Coronary artery (tissue), 2 donors: ENCODE data around the gene BCAR3.
"Not testable (repeated sequence)": the region's sequence is repeated elsewhere in the genome, so short reads cannot be mapped to it uniquely, and the experiment has no call there.

Experiments used
- DNase-seq: peaks from one replicate; pipeline ENCODE4 v3.0.0-alpha.2; 2017; ENCODE audit warnings: low spot score
- H3K27ac ChIP-seq, 2 donors: fragments of 200-600 bp; sonication (generic); one replicate each; pipeline ENCODE4 v1.5.1; 2016 to 2019
- H3K4me3 ChIP-seq: fragments of 200-600 bp; sonication (generic); 2 replicates; pipeline ENCODE4 v1.5.1; 2016; ENCODE audit warnings: mild to moderate bottlenecking, moderate library complexity
- TF ChIP-seq, protein P1 (sequence below): fragments of 200-600 bp; sonication (generic); IDR thresholded peaks from one replicate; pipeline ENCODE4 v1.5.1; 2019; ENCODE audit warnings: antibody characterized with exemption

The BCAR3 gene

DNA sequence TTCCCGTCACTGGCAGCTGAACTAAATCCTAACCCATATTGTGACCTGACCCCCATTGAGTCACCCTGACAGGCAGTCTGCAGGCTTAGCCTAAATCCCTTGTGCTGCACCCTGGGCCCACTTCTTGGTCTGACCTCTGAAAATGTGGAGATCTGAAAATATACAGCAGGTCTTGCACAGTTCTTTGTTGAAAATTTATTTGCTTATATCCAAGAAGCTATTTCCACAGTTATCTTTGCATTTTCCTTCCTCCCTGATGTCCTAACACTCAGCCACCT lies 87.1 kb downstream of the BCAR3 start:
- peak overlapping the region in 1 of 2 donors; percentile 26 for H3K27ac ChIP-seq
- no peak overlapping the region for H3K4me3 ChIP-seq
- no peak for DNase-seq
- TF ChIP-seq, protein P1, sequence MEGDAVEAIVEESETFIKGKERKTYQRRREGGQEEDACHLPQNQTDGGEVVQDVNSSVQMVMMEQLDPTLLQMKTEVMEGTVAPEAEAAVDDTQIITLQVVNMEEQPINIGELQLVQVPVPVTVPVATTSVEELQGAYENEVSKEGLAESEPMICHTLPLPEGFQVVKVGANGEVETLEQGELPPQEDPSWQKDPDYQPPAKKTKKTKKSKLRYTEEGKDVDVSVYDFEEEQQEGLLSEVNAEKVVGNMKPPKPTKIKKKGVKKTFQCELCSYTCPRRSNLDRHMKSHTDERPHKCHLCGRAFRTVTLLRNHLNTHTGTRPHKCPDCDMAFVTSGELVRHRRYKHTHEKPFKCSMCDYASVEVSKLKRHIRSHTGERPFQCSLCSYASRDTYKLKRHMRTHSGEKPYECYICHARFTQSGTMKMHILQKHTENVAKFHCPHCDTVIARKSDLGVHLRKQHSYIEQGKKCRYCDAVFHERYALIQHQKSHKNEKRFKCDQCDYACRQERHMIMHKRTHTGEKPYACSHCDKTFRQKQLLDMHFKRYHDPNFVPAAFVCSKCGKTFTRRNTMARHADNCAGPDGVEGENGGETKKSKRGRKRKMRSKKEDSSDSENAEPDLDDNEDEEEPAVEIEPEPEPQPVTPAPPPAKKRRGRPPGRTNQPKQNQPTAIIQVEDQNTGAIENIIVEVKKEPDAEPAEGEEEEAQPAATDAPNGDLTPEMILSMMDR = no peak

DNA sequence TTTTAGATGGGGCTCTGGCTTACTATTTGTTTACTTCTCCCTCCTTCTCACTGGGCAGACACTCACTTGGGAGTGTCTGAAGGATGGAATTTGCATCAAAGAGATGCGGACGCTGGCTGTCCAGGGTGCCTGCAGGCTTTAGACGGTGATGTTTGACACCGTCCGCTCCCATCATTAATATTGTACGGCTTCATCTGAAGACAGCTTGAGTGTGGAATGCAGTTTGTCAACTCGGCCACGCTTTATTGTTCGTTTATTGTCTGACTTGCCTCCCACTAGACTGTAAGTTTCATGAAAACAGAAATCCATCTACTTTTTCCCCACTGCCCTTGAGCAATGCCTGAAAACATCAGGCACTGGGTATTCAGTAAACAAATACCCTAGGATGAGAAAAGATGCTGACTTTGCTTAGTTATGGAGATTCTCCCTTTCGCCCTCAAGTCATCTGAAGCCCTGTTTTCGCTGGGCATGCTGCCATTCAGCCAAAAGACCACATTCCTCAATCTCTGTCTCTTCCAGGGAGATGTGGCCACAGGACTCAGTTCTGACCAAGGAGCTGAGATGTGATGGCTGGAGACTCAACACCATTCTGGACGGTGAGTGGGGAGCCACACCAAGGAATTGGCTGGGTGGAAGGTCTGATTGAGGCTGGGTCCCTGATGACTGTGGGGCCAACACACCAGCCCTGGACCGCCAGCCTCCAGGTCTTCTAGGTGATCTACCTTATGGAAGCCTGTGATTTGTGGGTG lies 87.6 kb downstream of the BCAR3 start:
- TF ChIP-seq, protein P1 = no peak
- Histone ChIP-seq H3K27ac (peak overlapping the region in 1 of 2 donors; percentile 26), H3K4me3 (no peak overlapping the region)
- DNase-seq = no peak

DNA sequence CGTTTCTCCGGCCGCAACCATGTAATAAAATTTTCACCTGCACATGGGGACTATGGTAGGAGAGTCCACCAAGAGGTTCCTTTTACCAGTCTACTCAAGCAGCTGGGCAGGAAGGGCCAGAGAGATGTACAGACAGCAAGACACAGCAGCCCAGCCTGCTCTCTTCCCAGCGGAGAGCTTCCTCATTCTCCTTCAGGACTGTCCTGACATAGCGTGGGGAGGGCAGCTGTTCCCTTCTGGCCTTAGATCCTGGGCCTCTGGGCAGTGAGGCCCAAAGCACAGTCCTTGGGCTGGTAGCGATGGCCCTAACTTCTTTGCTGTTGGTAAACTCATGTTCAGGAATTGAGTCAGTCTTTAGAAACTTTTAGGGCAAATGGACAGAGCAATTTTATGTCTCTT lies 89.1 kb downstream of the BCAR3 start:
- no peak overlapping the region for H3K4me3 ChIP-seq
- no peak for DNase-seq
- peak overlapping the region in 1 of 2 donors; percentile 58 for H3K27ac ChIP-seq
- TF ChIP-seq, protein P1 = no peak

DNA sequence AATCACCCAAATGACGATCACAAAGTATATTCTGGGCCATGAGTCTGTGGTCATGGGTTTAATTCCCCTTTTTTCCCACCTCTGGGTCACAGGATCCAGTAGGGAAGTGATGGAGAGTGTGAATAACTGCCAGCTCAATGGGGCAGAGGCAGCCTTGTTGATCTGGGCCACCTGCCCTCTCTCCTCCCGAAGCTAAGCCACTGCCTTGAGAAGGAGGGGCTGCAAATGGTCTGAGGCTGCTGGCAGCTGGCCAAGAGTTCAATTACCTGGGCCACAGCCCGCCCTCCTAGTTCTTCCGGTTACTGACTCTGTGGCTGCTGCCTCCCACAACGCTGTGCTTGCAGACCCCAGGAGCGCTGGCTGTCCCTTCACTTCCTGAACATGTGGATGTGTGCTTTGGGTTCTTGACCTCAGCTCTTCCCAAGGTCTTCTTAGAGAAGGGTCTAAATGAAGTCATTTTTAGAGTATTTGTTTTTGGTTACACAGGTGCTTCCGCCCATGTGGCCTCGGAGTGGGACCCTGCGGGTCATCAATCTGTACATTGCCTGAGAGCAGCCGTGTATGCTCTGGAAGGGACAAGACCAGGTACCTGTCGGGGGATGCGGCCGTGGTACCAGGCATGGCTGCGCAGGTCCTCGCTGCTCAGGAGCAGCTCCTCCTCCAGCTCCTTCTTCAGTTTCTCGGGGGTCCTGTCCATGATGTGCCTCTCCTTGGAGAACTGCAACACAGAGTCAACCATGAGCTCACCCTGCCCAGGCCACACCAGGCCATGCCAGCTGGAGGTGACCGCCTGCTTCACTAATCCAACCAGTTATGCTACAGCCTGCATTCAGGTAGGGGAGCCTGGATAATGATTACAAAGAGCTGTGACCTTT lies 89.7 kb downstream of the BCAR3 start:
- Histone ChIP-seq H3K4me3 (no peak overlapping the region), H3K27ac (peak overlapping the region in 1 of 2 donors; percentile 58)
- TF ChIP-seq, protein P1 = no peak
- DNase-seq = no peak

DNA sequence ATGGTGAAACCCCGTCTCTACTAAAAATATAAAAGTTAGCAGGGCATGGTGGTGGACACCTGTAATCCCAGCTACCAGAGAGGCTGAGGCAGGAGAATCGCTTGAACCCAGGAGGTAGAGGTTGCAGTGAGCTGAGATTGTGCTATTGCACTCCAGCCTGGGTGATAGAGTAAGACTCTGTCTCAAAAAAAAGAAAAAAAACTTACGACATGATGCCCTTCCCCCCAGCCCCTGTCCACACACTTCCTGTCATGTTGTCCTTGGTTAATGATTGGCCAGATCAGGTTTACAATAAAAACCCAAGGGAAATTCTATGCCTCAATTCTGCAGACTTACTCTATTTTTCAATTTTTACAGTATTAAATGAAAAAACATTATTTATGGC lies 90.4 kb downstream of the BCAR3 start:
- not testable (repeated sequence) for H3K4me3 ChIP-seq, H3K27ac ChIP-seq

DNA sequence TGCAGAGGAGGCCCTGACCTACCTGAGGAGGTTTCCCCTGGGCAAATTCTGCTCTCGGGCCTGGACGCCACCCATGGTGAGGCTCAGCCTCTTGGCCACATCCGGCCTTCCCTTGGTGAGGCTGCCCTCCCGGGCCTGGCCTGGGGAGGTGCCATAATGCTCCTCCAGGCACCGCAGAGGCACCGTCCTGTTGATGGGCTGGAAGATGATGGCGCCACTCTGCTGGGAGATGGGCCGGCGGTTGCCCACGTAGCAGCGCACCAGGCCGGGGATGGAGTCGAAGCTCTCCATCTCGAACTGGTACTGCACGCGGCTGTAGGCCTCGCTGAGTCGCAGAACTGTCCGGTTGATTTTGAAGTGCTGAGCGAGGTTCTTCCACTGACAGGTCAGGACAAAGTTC lies 92.7 kb downstream of the BCAR3 start:
- no peak overlapping the region for H3K4me3 ChIP-seq
- no peak overlapping the region for H3K27ac ChIP-seq
- TF ChIP-seq, protein P1 = no peak
- no peak for DNase-seq

More for the DNA sequence above, 90.4 kb downstream of the BCAR3 start:
- not testable (repeated sequence) for DNase-seq

DNA sequence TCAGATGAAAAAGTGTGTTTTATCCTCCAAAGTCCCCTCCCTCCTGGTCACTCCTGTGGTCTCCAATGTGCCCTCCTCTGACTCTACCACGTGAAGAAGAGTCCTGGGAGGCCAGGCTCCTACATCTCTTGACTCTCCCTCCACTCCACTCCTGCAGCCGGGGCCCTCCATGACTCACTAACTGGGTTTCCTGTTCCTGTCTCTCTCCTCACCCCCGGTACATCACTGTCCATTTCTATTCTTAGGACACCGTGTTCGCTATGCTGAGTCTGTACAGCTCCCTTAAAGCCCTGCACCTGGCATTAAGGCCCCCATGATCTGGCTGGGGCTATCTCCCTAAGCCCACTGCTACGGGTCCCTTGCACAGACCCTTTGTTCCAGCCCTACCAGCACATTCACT lies 93.4 kb downstream of the BCAR3 start:
- no peak overlapping the region for H3K27ac ChIP-seq
- TF ChIP-seq, protein P1 = no peak
- H3K4me3 ChIP-seq = no peak overlapping the region
- DNase-seq = no peak
